NCI-H748 (cell line): ENCODE data around the gene OR10A7.
"Not testable (repeated sequence)": the region's sequence is repeated elsewhere in the genome, so short reads cannot be mapped to it uniquely, and the experiment has no call there.

Experiments
- DNase-seq: peaks from one replicate; lab custom pipeline; 2025; ENCODE audit not compliant: unreplicated experiment; lab: John Stamatoyannopoulos, UW

Gene OR10A7, protein sequence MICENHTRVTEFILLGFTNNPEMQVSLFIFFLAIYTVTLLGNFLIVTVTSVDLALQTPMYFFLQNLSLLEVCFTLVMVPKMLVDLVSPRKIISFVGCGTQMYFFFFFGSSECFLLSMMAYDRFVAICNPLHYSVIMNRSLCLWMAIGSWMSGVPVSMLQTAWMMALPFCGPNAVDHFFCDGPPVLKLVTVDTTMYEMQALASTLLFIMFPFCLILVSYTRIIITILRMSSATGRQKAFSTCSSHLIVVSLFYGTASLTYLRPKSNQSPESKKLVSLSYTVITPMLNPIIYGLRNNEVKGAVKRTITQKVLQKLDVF

DNA sequence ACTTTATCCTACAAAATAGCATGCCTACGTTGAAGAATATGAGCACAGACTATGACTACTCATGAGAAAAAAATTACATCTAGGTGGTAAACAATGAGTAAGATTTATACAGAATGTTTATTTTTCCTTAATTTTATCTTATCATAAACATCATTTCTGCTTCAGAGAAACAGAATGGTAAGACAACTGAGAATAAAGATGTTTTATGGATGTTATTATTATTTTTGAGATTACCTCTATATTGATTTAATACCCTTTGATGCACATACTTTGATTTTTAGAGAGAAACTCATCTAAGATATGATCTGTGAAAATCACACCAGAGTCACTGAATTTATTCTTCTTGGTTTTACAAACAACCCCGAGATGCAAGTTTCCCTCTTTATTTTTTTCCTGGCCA is at the start of gene OR10A7:
Gene OR10A7 (plus strand): TSS at position 301 of the 400 bp plus-strand sequence. CDS start 0 bp downstream, at position 301.
- no peak for DNase-seq

GRCh38 chr12:55171445-55171844 is 49.4 kb upstream of the OR10A7 start:
- DNase-seq, result no peak

- not testable (repeated sequence) for DNase-seq
Observed at GRCh38 chr12:55171846-55172245, 49.0 kb upstream of the OR10A7 start.

GRCh38 chr12:55172686-55173085 is 48.1 kb upstream of the OR10A7 start:
- DNase-seq, result no peak

DNA sequence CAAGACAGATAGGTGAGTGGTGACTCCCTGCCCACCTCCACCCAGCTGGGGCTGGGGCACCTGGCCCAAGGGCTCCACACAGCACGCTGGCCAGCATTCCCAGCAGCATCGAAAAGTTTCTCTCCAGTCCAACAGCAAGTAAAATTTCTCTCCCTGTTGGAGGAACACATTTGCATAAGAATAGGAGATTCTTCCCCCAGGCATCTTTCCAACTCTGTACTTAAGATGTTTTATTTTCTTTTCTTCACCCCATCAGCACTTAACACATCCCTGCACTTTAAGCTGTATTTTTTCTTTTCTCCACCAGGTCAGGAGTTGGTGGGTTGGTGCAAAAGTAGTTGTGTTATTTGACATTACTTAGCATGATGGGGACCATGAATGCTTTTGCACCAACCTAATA is 47.4 kb upstream of the OR10A7 start:
- DNase-seq, result no peak

DNA sequence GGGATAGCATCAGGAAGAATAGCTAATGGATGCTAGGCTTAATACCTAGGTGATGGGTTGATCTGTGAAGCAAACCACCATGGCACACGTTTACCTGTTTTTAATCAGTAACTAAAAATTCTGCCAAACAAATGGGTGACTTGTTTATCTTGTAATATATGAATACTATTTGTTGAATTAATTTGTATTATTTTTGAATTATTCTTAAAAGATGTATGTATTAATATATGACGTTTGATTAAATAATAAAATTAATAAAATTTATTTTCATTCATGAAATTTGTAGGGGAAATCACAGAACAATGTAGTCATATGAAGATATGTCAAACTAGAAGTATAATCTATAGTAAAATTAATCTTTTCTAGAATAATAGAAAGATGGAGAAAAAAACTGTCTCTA is 32.3 kb upstream of the OR10A7 start:
- DNase-seq, result no peak

GRCh38 chr12:55188974-55189556 is 31.8 kb upstream of the OR10A7 start:
- DNase-seq, result peak; percentile 76

- DNase-seq, result no peak
Observed at GRCh38 chr12:55194382-55194781, 26.4 kb upstream of the OR10A7 start.

- no peak for DNase-seq
Observed at GRCh38 chr12:55226523-55226922, 5.7 kb downstream of the OR10A7 start.

- DNase-seq, result no peak
Observed at GRCh38 chr12:55227643-55228042, 6.8 kb downstream of the OR10A7 start.

GRCh38 chr12:55244309-55244708 is 23.5 kb downstream of the OR10A7 start, which contains the start of gene OR6C74:
OR6C74 (plus strand) TSS chr12:55244609; CDS start chr12:55247288, 2,679 bp downstream.
- no peak for DNase-seq

DNA sequence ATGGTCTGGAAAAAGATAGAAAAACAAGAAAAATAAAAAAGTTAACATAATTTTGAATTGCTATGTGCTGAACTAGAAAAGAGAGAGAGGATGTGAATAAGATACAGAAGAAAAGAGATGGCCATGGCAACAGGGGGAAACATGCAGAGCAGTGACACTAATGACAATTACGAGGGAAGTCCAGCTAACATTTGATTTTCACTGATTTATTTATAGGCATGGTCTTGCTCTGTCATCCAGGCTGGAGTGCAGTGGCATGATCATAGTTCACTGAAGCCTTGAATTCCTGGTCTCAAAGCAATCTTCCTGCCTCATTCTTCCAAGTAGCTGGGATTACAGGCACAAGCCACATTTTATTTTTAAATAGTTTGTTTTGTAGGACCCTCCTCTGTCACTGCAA is 25.3 kb downstream of the OR10A7 start:
- peak; percentile 3 for DNase-seq

DNA sequence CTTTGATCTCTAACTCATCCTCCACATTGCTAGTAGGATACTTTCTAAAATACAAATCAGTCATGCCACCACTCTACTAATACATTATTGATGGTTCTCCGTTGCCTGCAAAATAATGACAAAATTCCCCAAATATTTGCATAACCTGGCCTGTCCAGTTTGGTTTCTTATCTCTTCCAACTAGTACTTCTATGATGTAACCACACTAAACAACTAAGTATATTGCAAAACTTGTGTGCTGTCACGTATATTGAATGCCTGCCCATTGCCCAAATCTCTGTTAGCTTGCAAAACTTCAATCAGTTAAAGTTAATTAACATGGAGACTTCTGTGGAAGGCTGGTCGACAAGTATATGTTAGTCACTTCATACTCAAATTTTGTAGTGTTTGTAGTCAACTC is 30.1 kb downstream of the OR10A7 start:
- DNase-seq, result no peak

DNA sequence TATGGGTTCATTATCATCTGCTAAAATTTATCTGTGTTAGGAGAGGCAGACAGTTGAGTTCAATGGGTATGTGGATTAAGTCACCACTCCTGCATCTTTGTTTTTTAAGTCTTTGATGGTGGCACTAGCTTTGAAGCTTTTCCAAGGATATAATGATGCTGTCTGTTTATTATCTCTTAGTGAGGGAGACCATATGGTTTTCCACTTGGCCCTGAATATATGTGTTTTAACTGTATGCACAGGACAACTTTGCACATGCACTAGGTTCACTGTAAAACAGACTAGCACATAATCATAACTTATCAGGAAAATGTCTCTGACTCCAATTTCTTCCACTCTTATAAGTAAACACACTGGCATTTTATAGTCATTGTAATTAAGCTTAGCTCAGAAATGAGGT is 32.5 kb downstream of the OR10A7 start:
- no peak for DNase-seq

GRCh38 chr12:55256831-55257230 is 36.0 kb downstream of the OR10A7 start:
- no peak for DNase-seq

DNA sequence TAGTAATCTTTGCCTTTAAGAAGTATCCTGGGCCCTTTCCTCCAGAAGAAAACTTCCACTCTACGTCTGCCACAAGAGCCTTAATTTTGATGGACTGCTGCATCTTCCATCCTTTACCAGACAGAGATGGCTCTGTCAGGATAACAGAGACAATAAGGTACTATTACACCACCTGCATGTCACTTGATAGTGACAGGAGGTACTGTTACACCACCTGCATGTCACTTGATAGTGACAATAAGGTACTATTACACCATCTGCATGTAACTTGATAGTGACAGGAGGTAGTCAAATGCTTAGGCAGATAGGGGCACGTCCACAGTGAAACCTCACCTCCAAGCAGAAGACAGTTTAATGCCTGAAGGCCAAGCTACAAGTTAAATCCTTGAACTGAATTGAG is 37.5 kb downstream of the OR10A7 start:
- DNase-seq, result peak; percentile 92
